ENCODE measurements around the gene PPP6R1.
"Not testable (repeated sequence)": the region's sequence is repeated elsewhere in the genome, so short reads cannot be mapped to it uniquely, and the experiment has no call there.

Gene PPP6R1

GRCh38 chr19:55223291-55224037 is 35.4 kb downstream of the PPP6R1 start:
- DNase-seq (ENCODE audit: low spot score): no peak

- DNase-seq (ENCODE audit: low spot score): no peak
Observed at GRCh38 chr19:55220525-55220924, 38.3 kb downstream of the PPP6R1 start.

- peak; percentile 96 for DNase-seq (ENCODE audit: low spot score)
Observed at GRCh38 chr19:55216461-55217198, 42.2 kb downstream of the PPP6R1 start.

- no peak for DNase-seq (ENCODE audit: low spot score)
Observed at GRCh38 chr19:55213547-55213946, 45.3 kb downstream of the PPP6R1 start.

GRCh38 chr19:55212447-55212846 is 46.4 kb downstream of the PPP6R1 start:
- peak; percentile 83 for DNase-seq (ENCODE audit: low spot score)

- DNase-seq (ENCODE audit: low spot score): peak; percentile 91
Observed at GRCh38 chr19:55209693-55210472, 48.9 kb downstream of the PPP6R1 start.

- peak; percentile 56 for DNase-seq (ENCODE audit: low spot score)
Observed at GRCh38 chr19:55208880-55209692, 49.7 kb downstream of the PPP6R1 start, which contains the start of gene PTPRH. PTPRH (minus strand) TSS chr19:55209501; CDS start chr19:55209433, 68 bp downstream.

GRCh38 chr19:55206664-55207500 is 51.9 kb downstream of the PPP6R1 start:
- peak; percentile 91 for DNase-seq (ENCODE audit: low spot score)

- not testable (repeated sequence) for DNase-seq (ENCODE audit: low spot score)
Observed at GRCh38 chr19:55202199-55202598, 56.6 kb downstream of the PPP6R1 start.

GRCh38 chr19:55199620-55200204 is 59.1 kb downstream of the PPP6R1 start:
- DNase-seq (ENCODE audit: low spot score): no peak

- no peak for DNase-seq (ENCODE audit: low spot score)
Observed at GRCh38 chr19:55198651-55199050, 60.2 kb downstream of the PPP6R1 start.

- no peak for DNase-seq (ENCODE audit: low spot score)
Observed at GRCh38 chr19:55197528-55197927, 61.3 kb downstream of the PPP6R1 start.

- DNase-seq (ENCODE audit: low spot score): no peak
Observed at GRCh38 chr19:55196803-55197202, 62.0 kb downstream of the PPP6R1 start.

GRCh38 chr19:55193481-55193880 is 65.3 kb downstream of the PPP6R1 start:
- DNase-seq (ENCODE audit: low spot score): no peak

- no peak for DNase-seq (ENCODE audit: low spot score)
Observed at GRCh38 chr19:55189403-55189835, 69.4 kb downstream of the PPP6R1 start.

GRCh38 chr19:55188625-55189024 is 70.2 kb downstream of the PPP6R1 start:
- no peak for DNase-seq (ENCODE audit: low spot score)

GRCh38 chr19:55186080-55186479 is 72.7 kb downstream of the PPP6R1 start:
- DNase-seq (ENCODE audit: low spot score): no peak

GRCh38 chr19:55181740-55182139 is 77.1 kb downstream of the PPP6R1 start:
- no peak for DNase-seq (ENCODE audit: low spot score)
